Adrenal gland (tissue), 12 donors: ENCODE results near the gene MYO1B. TPM values are rescaled to one million over a fixed set of nuclear protein-coding genes. Genes with fewer than 3 reads are reported as not detected.

Source experiments
- DNase-seq, 7 donors: peaks; one replicate each; pipeline ENCODE4 v3.0.0-alpha.2; 2019 to 2020
- H3K27ac ChIP-seq, 5 donors: fragments of 200-600 bp; sonication (generic) in 4 of 5; 1 replicate in 3 of 5; 2 replicates in 2 of 5; pipeline versions ENCODE4 v1.5.1 to v1.8.0; 2016 to 2020; ENCODE audit warnings: mild to moderate bottlenecking in 1 of 5
- H3K27me3 ChIP-seq: fragments of 200-600 bp; 2 replicates; pipeline ENCODE4 v1.8.0; 2021
- H3K36me3 ChIP-seq, 2 donors: fragments of 200-600 bp; replicated peaks in 1 of 2; 1 replicate in 1 of 2; 2 replicates in 1 of 2; pipeline versions ENCODE4 v1.5.1 to v1.8.0; 2018 to 2022
- H3K4me1 ChIP-seq, 2 donors: fragments of 200-600 bp; replicated peaks in 1 of 2; 1 replicate in 1 of 2; 2 replicates in 1 of 2; pipeline versions ENCODE4 v1.5.1 to v1.8.0; 2018 to 2021
- H3K4me3 ChIP-seq, 4 donors: fragments of 200-600 bp; sonication (generic) in 3 of 4; one replicate each; pipeline ENCODE4 v1.5.1; 2016 to 2018
- H3K9me3 ChIP-seq, 3 donors: fragments of 200-600 bp; sonication (generic) in 1 of 3; replicated peaks in 1 of 3; 1 replicate in 2 of 3; 2 replicates in 1 of 3; pipeline versions ENCODE4 v1.5.1 to v1.8.0; 2016 to 2021
- CTCF ChIP-seq, 6 experiments: fragments of 450-650 bp in 4 of 6; fragments of 200-600 bp in 2 of 6; sonication (generic) in 1 of 6; IDR thresholded peaks; 1 replicate in 5 of 6; 2 replicates in 1 of 6; pipeline versions ENCODE4 v1.5.1 to v1.8.0; 2016 to 2021; ENCODE audit warnings: antibody characterized with exemption in 6 of 6, mild to moderate bottlenecking in 2 of 6, moderate library complexity in 1 of 6
- POLR2A ChIP-seq, 2 donors: fragments of 450-650 bp; IDR thresholded peaks; one replicate each; pipeline ENCODE4 v1.6.1; 2017; ENCODE audit warnings: antibody characterized with exemption in 2 of 2, mild to moderate bottlenecking in 2 of 2, moderate library complexity in 1 of 2
- WGBS, 4 donors: extraction: QIAGEN DNeasy Blood & Tissue Kit in 2 of 4; methylation state at CpG; one replicate each; pipeline versions ENCODE4 v1.1.5 to v1.1.7; 2013 to 2017; 5-methylcytosine and 5-hydroxymethylcytosine counted together
- intact Hi-C, 2 donors: fragments of 100-400 bp; cut with DNase I; formaldehyde crosslinking; loops; one replicate each; pipeline versions ENCODE4 v1.14.1 to v1.15.0; 2022 to 2023
- polyA plus RNA-seq, 3 donors: library from polyadenylated mRNA; stranded (reverse); fragments of 200-250 nt in 2 of 3; fragments of 350-450 nt in 1 of 3; fragmentation: Illumina TruSeq in 1 of 3; extraction: RNeasy Lipid Tissue Mini Kit (QIAGEN cat#74804) in 1 of 3; gene quantifications; one replicate each; pipeline ENCODE4 v1.2.3, GENCODE V29; 2013 to 2014
- total RNA-seq, 9 donors: library from RNA; depleted of rRNA in 4 of 9; stranded (reverse); fragments of >200 nt in 4 of 9; fragments of 120-200 nt in 1 of 9; fragmentation: NEBNext Ultra II Directional in 1 of 9; extraction: Animal tissue kit (Norgen Biotek cat#: 25700) in 1 of 9; gene quantifications; one replicate each; pipeline versions ENCODE4 v1.1.0 to v1.2.4, GENCODE V29; 2013 to 2023
- donor health status: healthy with polysubstance abuse.
- donor health status: Bipolar disorder and iron deficiency.
- donor health status: DM: yes; HTN: yes; CAD: no.
- donor health status: DM: no; HTN: no; CAD: no.
- donor health status: DM: no; HTN: no; CAD: no.
- donor health status: DM: yes; HTN: yes; CAD: no.

MYO1B gene
- total and polyA plus RNA-seq, 12 donors = 6.9 to 24.0 (median 14.0) TPM

DNA sequence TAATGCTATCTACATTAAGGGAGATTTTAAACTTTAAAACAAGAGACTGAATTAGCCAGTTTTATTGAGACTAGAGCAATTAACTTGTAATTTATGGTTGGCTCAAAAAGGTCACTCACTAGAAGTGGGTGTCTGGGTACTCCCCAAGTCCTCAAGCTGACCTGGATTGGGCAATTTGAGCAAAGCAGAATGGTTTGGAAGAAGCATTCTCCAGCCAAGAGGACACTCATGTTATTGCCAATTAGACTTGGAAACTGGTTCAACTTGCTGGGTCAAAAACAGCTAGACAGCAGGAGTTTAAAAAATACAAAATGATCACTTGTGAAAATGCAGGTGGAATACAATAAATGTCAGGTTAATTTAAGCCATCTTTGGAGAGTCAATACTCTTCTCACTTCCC is 29.5 kb upstream of the MYO1B start:
- intact Hi-C loops = loop anchor here in 1 of 2 donors (5.0 kb wide), 1 partner anchor 287 kb away; no protein-coding TSS in a partner anchor
- Histone ChIP-seq H3K27ac (no peak overlapping the region), H3K4me1 (no peaks in the 10 kb centered on the region), H3K4me3 (no peak overlapping the region), H3K9me3 (no peaks in the 10 kb centered on the region), H3K36me3 (no peaks in the 10 kb centered on the region), H3K27me3 (no peaks in the 10 kb centered on the region)
- peak in 1 of 7 donors; percentile 23 for DNase-seq
- TF ChIP-seq POLR2A (IDR thresholded peaks at IDR 0.05) = no peak
- no peak for TF ChIP-seq CTCF (IDR thresholded peaks at IDR 0.05)

DNA sequence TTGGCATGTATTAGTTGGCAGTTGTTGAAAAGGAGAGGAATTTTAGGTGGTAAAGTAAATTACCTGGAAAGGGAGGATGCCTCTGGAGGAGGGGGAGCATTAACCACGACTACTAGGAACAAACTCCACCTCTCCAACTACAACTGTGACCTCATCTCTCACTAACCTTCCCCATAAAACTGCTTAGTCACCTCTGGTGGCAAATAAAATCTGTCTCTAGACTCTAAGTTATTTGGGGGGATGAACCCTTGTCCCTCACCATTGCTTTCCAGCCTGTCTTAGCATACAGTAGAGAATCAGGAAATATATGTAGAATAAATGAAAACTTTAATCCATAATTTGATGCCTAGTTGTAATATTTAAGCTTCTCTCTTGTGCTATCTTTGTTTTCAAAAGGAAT is 27.6 kb upstream of the MYO1B start:
- Histone ChIP-seq H3K4me3 (no peak overlapping the region), H3K27me3 (no peaks in the 10 kb centered on the region), H3K4me1 (no peaks in the 10 kb centered on the region), H3K36me3 (no peaks in the 10 kb centered on the region), H3K27ac (no peak overlapping the region), H3K9me3 (no peaks in the 10 kb centered on the region)
- no peak for TF ChIP-seq CTCF (IDR thresholded peaks at IDR 0.05)
- no peak for TF ChIP-seq POLR2A (IDR thresholded peaks at IDR 0.05)
- intact Hi-C loops = loop anchor here in 1 of 2 donors (5.0 kb wide), 1 partner anchor 285 kb away; no protein-coding TSS in a partner anchor
- DNase-seq = no peak
- WGBS, 4 donors = 14 to 25% (median 20%) methylated on average over 1 of the region's 1 CpG

- no peaks in the 10 kb centered on the region for H3K4me1 ChIP-seq
- no peak overlapping the region for H3K27ac ChIP-seq
- WGBS, 4 donors = 26 to 33% (median 28%) methylated on average over 5 of the region's 5 CpGs
- no peak overlapping the region for H3K4me3 ChIP-seq
- H3K36me3 ChIP-seq = no peaks in the 10 kb centered on the region
- peak; percentile 35 to 62 (median 55) for TF ChIP-seq CTCF (IDR thresholded peaks at IDR 0.05)
- no peak for TF ChIP-seq POLR2A (IDR thresholded peaks at IDR 0.05)
- intact Hi-C loops = loop anchor here in 1 of 2 donors (5.0 kb wide), 1 partner anchor 284 kb away; no protein-coding TSS in a partner anchor
- DNase-seq = peak in 6 of 7 donors; percentile 22 to 66 (median 43)
- no peaks in the 10 kb centered on the region for H3K27me3 ChIP-seq
- H3K9me3 ChIP-seq = no peaks in the 10 kb centered on the region
These were observed 26.8 kb upstream of the MYO1B start for GRCh38 chr2:191218292-191218898.

- WGBS, 4 donors = 78 to 85% (median 85%) methylated on average over 2 of the region's 2 CpGs
- Histone ChIP-seq H3K27me3 (no peaks in the 10 kb centered on the region), H3K4me3 (no peak overlapping the region), H3K9me3 (no peaks in the 10 kb centered on the region), H3K4me1 (no peaks in the 10 kb centered on the region), H3K27ac (no peak overlapping the region), H3K36me3 (no peaks in the 10 kb centered on the region)
- TF ChIP-seq CTCF (IDR thresholded peaks at IDR 0.05) (no peak), POLR2A (IDR thresholded peaks at IDR 0.05) (no peak)
- intact Hi-C loops = no loop called here
- DNase-seq = no peak
These were observed 24.5 kb upstream of the MYO1B start for GRCh38 chr2:191220671-191221070.
